T-helper 1 cell treated with Interleukin-12 subunit alpha and Interleukin-12 subunit beta and Interleukin-4 antibody, amounts not matched to agents 30 μg/mL and 1 μg/mL, for 36 hours (primary cell): Measurements from ENCODE around the gene ALPG.
"Not testable (repeated sequence)": the region's sequence is repeated elsewhere in the genome, so short reads cannot be mapped to it uniquely, and the experiment has no call there.

Experiments
- H3K27ac Mint-ChIP-seq: one replicate; pipeline ENCODE4 v1.8.0; 2021; ENCODE audit warnings: mild to moderate bottlenecking, mixed read lengths
- H3K27me3 Mint-ChIP-seq: one replicate; pipeline ENCODE4 v1.8.0; 2021; ENCODE audit warnings: low read depth, mixed read lengths
- H3K36me3 Mint-ChIP-seq: one replicate; pipeline ENCODE4 v1.8.0; 2021; ENCODE audit warnings: low read depth, mixed read lengths
- H3K4me1 Mint-ChIP-seq: one replicate; pipeline ENCODE4 v1.8.0; 2021; ENCODE audit warnings: low read depth, mixed read lengths
- H3K4me3 Mint-ChIP-seq: one replicate; pipeline ENCODE4 v1.8.0; 2021; ENCODE audit warnings: mild to moderate bottlenecking, moderate library complexity, mixed read lengths
- H3K9me3 Mint-ChIP-seq: one replicate; pipeline ENCODE4 v1.8.0; 2021; ENCODE audit warnings: mixed read lengths

Gene ALPG

DNA sequence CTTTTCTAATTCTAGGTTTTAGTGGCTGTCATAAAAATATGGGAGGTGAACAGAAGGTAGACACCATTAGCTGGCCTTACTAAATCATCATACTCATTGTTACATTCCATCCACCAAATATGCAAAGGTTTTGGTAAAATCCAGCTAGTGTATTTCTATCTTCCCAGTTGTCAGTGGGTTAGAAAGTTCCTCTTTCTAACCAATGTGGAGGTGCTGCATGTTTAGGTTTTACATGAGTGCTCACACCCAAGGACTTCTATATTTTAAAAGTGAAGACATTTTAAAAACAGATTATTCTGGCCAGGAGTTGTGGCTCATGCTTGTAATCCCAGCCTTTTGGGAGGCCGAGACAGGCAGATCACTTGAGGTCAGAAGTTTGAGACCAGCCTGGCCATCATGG, 22.2 kb upstream of the ALPG start:
- peaks cover 47% of the 10 kb centered on the region for H3K27me3 Mint-ChIP-seq
- no peaks in the 10 kb centered on the region for H3K4me1 Mint-ChIP-seq
- no peak overlapping the region for H3K4me3 Mint-ChIP-seq
- H3K36me3 Mint-ChIP-seq: peaks cover 2% of the 10 kb centered on the region
- no peak overlapping the region for H3K27ac Mint-ChIP-seq
- no peaks in the 10 kb centered on the region for H3K9me3 Mint-ChIP-seq

DNA sequence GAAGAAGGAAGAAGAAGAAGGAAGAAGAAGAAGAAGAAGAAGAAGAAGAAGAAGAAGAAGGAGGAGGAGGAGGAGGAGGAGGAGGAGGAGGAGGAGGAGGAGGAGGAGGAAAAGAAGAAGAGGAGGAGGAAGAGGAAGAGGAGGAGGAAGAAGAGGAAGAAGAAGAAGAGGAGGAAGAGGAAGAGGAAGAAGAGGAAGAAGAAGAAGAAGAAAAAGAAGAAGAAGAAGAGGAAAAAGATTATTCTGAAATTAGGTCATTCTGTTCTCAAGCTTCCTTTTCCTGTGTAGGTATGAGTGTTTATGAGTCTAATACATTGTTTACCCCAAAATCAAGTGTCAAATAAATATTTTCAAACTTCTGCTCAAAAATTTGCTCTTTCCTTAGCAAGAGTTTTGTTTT, 21.6 kb upstream of the ALPG start:
- H3K4me1 Mint-ChIP-seq, H3K36me3 Mint-ChIP-seq, H3K9me3 Mint-ChIP-seq, H3K4me3 Mint-ChIP-seq, H3K27ac Mint-ChIP-seq: not testable (repeated sequence)
- H3K27me3 Mint-ChIP-seq: peaks cover 53% of the 10 kb centered on the region

DNA sequence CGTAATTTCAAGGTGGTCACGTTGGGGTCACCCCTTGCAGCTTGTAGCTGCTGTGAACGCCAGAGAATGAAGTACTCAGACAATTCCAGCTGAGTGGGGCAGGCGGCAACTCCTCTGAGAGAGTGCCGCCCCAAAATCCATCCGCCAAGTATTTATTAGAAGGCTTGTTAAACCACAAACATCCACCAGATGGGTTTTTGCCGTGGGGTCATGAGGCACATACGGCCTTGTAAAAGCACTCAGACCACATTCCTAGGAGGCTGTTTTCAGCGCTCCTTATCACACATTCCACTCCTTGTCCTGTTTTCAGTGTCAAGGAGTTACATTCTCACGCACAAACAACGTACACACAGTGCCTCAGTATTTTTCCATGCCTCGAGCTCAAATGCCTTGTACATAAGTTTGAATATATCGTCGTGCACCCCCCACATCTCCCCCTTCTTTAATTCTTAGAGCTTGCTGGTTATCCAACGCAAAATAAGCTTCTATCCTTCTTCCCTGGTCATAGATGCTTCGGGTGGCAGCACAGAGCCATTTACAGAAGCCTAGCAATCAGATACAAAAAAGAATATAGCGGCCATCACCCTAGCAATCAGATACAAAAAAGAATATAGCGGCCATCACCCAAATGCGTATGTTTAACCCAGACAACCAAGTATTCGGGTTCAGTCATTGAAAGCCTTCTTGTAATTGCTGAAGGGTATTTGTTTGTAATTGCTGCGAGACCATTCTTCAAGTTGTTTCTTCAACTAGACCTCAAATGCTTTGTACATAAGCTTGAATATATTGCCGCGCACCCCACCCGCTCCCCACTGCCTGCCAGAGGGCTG, 20.8 kb upstream of the ALPG start:
- Mint-ChIP-seq H3K9me3 (no peaks in the 10 kb centered on the region), H3K4me3 (no peak overlapping the region), H3K4me1 (no peaks in the 10 kb centered on the region), H3K36me3 (peaks cover 2% of the 10 kb centered on the region), H3K27ac (no peak overlapping the region), H3K27me3 (peaks cover 58% of the 10 kb centered on the region)

DNA sequence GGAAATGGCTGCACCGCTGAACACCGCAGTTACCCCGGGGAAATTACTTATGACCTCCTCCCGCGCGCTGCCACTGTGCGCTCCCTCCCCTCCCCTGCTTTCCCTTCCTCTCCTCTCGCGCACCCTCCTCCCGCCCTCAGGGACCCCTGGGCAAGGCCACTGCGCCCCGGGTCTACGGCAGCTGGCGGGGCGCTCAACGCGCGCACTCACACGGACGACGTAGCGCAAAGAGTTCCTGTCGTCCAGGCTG, 20.2 kb upstream of the ALPG start:
- Mint-ChIP-seq H3K9me3 (no peaks in the 10 kb centered on the region), H3K4me1 (no peaks in the 10 kb centered on the region), H3K4me3 (no peak overlapping the region), H3K27me3 (peaks cover 60% of the 10 kb centered on the region), H3K27ac (no peak overlapping the region), H3K36me3 (peaks cover 2% of the 10 kb centered on the region)

DNA sequence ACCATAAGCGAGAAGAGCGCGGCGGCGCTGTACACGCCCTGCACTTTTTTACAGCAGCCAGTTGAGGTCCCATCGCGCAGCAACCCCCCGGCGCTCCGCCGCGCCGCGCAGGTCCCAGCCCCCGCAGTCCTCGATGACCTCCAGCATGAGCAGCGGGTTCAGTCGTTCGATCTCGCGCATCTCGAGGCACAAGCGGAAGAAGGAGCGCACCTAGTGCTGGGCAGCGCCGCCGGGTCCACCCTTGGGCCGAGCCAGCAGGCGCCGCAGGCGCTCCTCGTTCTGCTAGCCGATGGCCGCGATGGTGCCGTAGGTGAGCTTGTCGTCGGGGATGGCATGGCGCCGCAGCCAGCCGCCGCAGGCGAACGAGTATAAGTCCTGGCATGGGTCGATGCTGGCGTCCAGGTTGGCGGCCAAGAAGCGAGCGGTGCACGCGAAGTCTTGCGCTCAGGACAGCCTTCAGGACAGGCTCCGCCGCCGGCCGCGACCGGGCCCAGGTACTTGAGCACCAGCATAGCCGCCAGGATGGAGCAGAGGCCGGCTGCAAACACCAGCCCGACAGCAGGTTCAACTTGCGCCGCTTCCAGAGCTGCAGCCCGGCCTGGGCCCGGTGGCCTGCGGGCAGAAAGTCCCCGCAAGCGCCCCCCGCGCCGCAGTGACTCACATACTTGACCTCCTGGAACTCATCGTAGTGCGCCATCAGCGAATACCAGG, 19.7 kb upstream of the ALPG start:
- Mint-ChIP-seq H3K36me3 (peaks cover 2% of the 10 kb centered on the region), H3K9me3 (no peaks in the 10 kb centered on the region), H3K27me3 (peaks cover 61% of the 10 kb centered on the region), H3K27ac (no peak overlapping the region), H3K4me3 (no peak overlapping the region), H3K4me1 (no peaks in the 10 kb centered on the region)

DNA sequence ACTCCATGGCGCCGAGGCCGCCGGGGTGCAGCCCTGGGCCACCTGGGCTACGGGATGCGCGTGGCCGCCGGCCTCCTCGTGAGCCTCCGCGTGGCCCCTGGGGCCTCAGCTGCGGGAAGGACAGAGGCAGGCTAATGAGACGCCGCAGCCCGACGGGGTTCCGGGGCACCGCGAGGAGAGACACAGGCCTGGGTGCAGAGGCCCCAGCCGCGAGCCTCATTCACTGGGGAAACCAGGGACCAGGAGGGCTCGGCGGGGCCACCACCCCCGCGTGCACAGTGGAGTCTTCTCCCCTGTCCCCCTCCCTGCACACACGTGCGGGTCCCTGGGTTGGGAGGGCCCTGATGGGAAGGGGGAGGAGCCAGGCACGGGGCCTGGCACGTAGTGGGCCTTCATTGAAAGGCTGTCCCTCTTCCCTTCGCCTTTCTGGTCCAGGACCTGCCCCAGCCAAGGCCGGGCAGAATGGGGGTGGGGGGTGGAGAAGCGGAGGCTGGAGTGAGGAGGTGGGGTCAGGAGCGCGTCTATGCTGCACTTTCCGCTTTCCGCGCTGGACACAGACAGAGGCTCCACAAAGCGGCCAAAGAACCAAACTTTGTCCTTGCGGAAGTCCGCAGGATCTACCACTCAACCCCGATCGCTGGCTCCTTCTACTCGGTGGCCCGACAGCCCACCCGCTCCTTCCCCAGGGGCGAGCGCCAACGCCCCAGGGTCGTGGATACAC, 19.0 kb upstream of the ALPG start:
- Mint-ChIP-seq H3K27ac (no peak overlapping the region), H3K27me3 (peaks cover 64% of the 10 kb centered on the region), H3K9me3 (no peaks in the 10 kb centered on the region), H3K4me3 (no peak overlapping the region), H3K36me3 (peaks cover 2% of the 10 kb centered on the region), H3K4me1 (no peaks in the 10 kb centered on the region)

DNA sequence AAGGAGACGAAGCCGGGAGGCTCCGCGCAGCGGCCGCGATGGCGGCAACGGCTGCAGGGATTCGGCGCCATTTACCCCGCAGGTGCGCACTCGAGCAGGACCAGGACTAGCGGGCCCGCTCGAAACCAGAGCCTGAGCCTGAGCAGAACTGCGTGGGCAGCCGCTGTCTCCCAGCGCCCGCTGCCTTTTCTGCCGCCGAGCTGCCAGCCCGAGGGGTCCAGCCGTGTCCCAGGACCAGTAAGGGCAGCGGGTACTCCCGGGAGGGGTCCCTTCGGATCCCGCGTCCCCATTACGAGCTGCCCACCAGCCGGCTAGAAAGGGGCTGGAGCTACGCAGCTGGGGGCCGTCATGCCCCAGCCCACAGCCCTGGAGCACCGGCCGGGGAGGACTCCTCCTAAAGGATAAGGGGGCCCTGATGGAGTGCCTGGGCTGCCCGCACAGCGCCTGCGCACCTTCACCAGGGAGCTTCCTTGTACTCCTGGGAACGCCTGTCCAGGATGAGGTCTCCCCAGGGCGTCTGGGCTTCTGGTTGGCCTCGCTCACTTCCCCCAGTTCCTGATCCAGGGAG, 18.2 kb upstream of the ALPG start:
- no peaks in the 10 kb centered on the region for H3K4me1 Mint-ChIP-seq
- no peak overlapping the region for H3K27ac Mint-ChIP-seq
- H3K27me3 Mint-ChIP-seq: peaks cover 57% of the 10 kb centered on the region
- H3K36me3 Mint-ChIP-seq: peaks cover 2% of the 10 kb centered on the region
- H3K9me3 Mint-ChIP-seq: no peaks in the 10 kb centered on the region
- H3K4me3 Mint-ChIP-seq: no peak overlapping the region

DNA sequence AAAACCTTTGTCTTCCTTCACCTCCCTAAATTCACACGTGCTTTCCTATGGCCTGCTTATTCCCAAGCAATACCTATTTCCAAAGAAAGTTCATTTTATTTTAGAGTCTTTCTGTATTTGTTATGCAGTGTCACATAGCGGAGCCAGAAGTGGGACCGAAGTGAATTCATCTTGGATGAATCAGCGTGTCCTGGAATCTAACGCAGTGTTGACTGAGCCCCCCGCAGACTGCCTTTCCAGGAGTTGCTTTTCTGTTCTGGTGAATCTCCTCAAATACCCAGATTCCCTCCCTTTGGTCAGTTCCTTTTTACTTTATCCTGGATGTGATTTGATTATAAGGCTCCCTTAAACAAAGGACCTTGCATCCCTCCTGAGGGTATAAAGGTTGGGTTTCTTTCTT, 17.3 kb upstream of the ALPG start:
- Mint-ChIP-seq H3K27ac (no peak overlapping the region), H3K36me3 (peaks cover 2% of the 10 kb centered on the region), H3K9me3 (no peaks in the 10 kb centered on the region), H3K4me1 (no peaks in the 10 kb centered on the region), H3K27me3 (peaks cover 52% of the 10 kb centered on the region), H3K4me3 (no peak overlapping the region)

DNA sequence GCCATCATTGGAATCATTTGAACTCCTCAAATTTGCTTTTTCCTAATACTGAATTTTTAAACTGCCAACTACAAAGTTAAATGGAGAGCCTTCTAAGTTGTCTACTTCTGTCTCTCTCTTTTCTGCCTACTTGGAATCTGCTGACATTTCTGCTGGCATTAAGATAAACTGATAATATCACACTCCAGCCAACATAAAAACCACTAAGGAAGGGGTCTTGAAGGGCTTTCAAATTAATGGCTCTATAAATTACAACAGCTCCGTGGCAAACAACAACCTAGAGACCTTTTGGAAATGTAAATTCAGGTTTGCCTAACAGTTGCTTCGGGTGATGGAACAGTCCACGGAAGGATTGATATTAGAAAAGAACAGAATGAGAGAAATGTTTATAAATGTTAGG, 16.0 kb upstream of the ALPG start:
- no peak overlapping the region for H3K27ac Mint-ChIP-seq
- no peak overlapping the region for H3K4me3 Mint-ChIP-seq
- H3K4me1 Mint-ChIP-seq: no peaks in the 10 kb centered on the region
- no peaks in the 10 kb centered on the region for H3K9me3 Mint-ChIP-seq
- peaks cover 44% of the 10 kb centered on the region for H3K27me3 Mint-ChIP-seq
- peaks cover 2% of the 10 kb centered on the region for H3K36me3 Mint-ChIP-seq

DNA sequence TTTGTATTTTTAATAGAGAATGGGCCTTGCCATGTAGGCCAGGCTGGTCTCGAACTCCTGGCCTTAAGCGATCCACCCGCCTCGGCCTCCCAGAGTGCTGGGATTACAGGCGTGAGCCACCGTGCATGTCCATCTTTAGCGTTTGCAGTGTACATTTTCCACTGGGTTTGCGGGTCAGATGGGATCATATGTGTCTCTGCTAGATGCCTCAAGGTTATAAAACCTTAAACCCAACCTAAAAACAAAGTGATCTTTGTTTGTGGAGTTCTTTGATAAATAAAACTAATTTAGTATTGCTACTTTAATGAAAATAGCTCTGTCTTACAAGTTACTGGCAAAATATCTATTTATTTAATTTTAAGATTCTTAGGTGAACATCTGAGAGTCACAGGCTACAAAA, 13.1 kb upstream of the ALPG start:
- H3K4me3 Mint-ChIP-seq: no peak overlapping the region
- peaks cover 41% of the 10 kb centered on the region for H3K27me3 Mint-ChIP-seq
- no peaks in the 10 kb centered on the region for H3K36me3 Mint-ChIP-seq
- no peaks in the 10 kb centered on the region for H3K4me1 Mint-ChIP-seq
- H3K27ac Mint-ChIP-seq: no peak overlapping the region
- H3K9me3 Mint-ChIP-seq: no peaks in the 10 kb centered on the region

DNA sequence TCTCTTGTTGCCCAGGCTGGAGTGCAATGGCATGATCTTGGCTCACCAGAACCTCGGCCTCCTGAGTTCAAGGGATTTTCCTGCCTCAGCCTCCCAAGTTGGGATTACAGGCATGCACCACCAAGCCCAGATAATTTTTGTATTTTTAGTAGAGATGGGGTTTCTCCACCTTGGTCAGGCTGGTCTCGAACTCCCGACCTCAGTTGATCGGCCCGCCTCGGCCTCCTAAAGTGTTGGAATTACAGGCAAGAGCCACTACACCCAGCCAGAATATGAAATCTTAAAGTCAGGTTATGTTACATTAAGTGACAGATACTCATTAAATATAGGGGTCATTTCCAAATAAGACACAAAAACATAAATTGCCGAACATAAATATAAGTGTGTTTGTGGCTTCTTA, 12.2 kb upstream of the ALPG start:
- not testable (repeated sequence) for H3K36me3 Mint-ChIP-seq, H3K9me3 Mint-ChIP-seq, H3K4me3 Mint-ChIP-seq, H3K4me1 Mint-ChIP-seq, H3K27ac Mint-ChIP-seq
- peaks cover 39% of the 10 kb centered on the region for H3K27me3 Mint-ChIP-seq

DNA sequence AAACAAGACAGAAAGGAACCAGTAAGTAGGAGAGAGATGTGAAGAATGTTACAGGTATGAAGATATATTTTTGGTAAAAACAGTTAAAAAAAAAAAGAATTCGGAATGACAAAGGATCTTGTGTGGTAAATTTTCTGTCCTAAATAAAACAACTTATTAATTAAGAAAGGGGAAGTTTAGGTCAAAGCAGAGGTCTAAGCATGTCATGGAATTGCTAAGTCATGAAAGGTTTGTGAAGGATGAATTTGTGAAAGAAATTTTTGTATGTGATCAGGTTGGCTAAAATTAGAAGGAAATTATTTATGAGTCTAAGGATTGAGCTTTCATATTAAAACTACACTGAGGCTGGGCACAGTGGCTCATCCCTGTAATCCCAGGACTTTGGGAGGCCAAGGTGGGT, 11.1 kb upstream of the ALPG start:
- Mint-ChIP-seq H3K27ac (no peak overlapping the region), H3K4me1 (no peaks in the 10 kb centered on the region), H3K9me3 (no peaks in the 10 kb centered on the region), H3K27me3 (peaks cover 31% of the 10 kb centered on the region), H3K4me3 (no peak overlapping the region), H3K36me3 (no peaks in the 10 kb centered on the region)

DNA sequence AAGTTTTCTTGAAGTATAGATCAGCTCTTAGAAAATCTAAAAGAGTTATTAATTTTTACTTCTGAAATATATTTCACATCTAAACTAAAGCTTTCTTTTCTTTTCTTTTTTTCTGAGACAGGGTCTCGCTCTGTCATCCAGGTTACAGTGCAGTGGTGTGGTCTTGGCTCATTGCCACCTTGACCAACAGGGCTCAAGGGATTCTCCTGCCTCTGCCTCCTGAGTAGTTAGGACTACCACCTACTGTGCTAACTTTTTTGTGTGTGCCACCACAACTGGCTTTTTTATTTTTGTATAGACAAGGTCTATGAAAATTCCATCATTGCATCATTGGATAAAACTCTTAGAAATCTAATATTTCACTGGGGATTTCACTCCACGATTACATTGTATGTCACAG, 10.0 kb upstream of the ALPG start:
- Mint-ChIP-seq H3K4me1 (no peaks in the 10 kb centered on the region), H3K4me3 (no peak overlapping the region), H3K27ac (no peak overlapping the region), H3K27me3 (peaks cover 26% of the 10 kb centered on the region), H3K36me3 (no peaks in the 10 kb centered on the region), H3K9me3 (no peaks in the 10 kb centered on the region)

DNA sequence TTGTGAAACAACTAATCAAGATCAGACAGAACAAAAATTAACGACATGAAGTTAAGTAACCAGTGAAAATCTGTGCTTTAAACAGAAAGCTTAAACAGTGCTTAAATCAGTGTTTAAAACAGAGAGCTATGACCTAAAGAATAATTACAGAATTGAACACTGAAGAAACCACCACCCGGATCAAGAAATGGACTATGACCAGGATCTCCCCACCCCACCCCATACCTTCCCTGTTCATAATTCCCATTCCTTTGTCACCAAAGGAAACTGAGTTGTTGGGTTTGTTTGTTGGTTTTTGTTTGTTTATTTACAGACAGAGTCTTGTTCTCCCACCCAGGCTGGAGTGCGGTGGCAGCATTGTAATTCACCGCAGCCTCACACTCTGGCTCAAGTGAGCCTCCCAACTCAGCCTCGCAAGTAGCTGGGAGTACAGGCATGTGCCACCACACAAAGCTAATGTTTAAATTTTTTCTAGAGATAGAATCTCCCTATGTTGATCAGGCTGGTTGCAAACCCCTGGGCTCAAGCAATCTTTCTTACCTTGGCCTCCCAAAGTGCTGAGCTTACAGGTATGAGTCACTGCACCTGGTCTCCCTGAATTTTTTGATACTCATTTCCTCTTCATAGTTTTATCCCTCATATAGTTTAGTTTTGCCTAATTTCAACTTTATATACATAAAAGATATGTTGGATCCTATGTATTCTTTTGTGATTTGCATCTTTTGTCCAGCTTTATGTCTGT, 8.2 kb upstream of the ALPG start:
- H3K4me3 Mint-ChIP-seq: no peak overlapping the region
- H3K27me3 Mint-ChIP-seq: peaks cover 21% of the 10 kb centered on the region
- H3K9me3 Mint-ChIP-seq: no peaks in the 10 kb centered on the region
- H3K27ac Mint-ChIP-seq: no peak overlapping the region
- no peaks in the 10 kb centered on the region for H3K36me3 Mint-ChIP-seq
- H3K4me1 Mint-ChIP-seq: no peaks in the 10 kb centered on the region
